HEK293T (cell line): Measurements from ENCODE around the gene PKIB.

Source experiments
- BHLHE40 ChIP-seq: fragments of 450-650 bp; IDR thresholded peaks from 2 replicates; pipeline ENCODE4 v1.6.1; 2016; ENCODE audit warnings: mild to moderate bottlenecking, moderate library complexity, borderline replicate concordance
- ELF4 ChIP-seq: fragments of 450-650 bp; IDR thresholded peaks from 2 replicates; pipeline ENCODE4 v1.6.1; 2017; ENCODE audit warnings: antibody characterized with exemption
- FOXA1 ChIP-seq: fragments of 450-650 bp; IDR thresholded peaks from 2 replicates; pipeline ENCODE4 v1.6.1; 2016; ENCODE audit warnings: mild to moderate bottlenecking
- FOXK2 ChIP-seq: fragments of 450-650 bp; IDR thresholded peaks from 2 replicates; pipeline ENCODE4 v1.6.1; 2016; ENCODE audit warnings: mild to moderate bottlenecking
- FOXM1 ChIP-seq: fragments of 450-650 bp; IDR thresholded peaks from 2 replicates; pipeline ENCODE4 v1.6.1; 2017; ENCODE audit warnings: mild to moderate bottlenecking, borderline replicate concordance
- SP1 ChIP-seq: fragments of 450-650 bp; IDR thresholded peaks from 2 replicates; pipeline ENCODE4 v1.6.1; 2017

DNA sequence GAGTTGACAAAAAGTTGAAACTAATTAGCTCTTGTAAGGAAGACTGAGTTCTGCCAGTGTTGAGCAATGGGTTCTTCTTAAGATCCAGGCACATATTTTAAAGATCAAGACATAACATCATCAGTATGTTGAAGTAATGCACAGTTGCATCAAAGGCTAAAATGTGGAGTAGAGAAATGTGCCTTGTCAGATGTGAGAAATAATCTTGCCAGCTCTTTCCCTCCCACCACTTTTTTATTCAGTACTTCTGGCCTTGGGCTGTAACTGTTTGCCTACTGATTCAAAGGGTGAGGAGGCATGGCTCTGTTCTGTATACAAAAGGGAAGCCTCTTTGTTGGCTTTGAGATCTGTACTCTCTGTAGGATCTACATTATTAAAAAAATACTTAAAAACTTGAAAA is 13.1 kb downstream of the PKIB start:
- TF ChIP-seq FOXA1, result no peak
- no peak for TF ChIP-seq FOXM1
- no peak for TF ChIP-seq FOXK2
- no peak for TF ChIP-seq BHLHE40
- no peak for TF ChIP-seq SP1
- no peak for TF ChIP-seq ELF4
